GM19043 (cell line): ENCODE results near the gene CD40.

Experiments used
- ATAC-seq: cut with Tn5 transposase; IDR thresholded peaks from one replicate; pipeline ENCODE4 v1.9.1; 2021; ENCODE audit warnings: low read depth; ENCODE audit not compliant: unreplicated experiment

Gene CD40

GRCh38 chr20:46117704-46118467 lies at the start of gene CD40:
CD40 (plus strand) TSS chr20:46118314; CDS start chr20:46118344, 30 bp downstream.
- ATAC-seq: peak; percentile 67

DNA sequence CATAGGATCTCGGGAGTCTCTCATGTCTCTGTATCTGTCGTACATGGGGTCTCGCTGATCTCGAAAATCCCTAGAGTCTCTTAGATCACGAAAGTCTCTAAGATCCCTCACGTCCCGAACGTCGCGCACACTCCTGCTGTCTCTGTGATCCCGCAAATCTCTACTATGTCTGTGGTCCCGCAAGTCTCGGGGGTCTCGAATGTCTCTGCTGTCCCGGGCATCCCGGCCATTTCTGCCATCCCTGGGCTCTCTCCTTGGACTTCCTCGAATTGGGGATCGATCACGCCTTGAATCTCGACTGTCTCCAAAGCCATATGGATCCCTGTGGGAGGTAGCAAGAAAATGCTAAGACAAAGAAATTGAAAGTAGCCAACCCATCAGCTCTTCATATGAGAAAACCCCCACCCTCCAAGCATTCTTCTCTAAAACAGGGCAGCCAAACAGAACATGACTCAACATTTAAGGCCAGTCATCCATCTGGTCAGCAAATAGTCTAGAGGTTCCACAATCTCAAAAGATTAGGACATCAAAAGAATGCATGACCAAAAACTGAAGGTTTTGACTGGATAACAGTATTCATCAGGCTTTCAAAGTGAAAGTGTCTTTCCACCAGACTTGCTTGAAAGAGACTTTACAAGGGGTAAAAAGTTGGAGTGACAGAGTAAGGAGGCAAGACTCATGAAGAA lies 47.8 kb upstream of the CD40 start:
- no peak for ATAC-seq

DNA sequence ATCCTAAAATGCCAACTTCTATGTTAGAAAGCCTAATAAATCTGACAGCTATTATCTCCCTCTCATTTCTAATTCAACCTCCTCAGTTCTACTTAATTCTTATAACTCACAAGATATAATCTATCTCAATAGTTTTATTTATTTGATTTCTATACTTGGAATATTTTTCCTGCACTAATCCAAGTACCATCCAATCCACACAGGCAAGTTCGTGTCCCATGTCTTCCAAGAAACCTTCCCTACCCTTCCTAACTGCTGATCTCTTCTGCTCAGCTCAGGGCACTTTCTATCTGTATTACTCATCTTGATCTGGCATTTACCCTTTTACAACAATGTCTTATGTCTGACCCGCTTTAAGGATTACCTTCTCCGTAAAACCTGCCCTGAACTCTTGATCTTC lies 46.5 kb upstream of the CD40 start:
- ATAC-seq: no peak

DNA sequence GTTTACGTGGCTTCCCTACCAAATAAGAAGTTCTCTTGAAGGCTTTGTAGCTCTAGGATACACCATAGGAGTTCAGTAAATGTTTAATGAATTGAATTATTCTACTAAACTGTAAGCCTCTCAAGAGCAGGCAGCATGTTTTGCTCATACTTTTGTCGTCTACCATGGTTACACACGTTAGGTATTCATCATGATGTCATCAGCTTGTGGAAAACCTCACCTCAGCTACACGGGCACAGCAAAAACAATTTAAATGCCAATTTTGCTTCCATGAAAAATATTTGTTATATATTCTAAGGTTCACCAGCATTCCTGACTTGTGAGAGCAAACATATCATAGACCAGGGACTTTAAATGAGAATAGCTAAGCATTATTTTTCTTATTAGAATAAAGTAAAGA lies 45.1 kb upstream of the CD40 start:
- no peak for ATAC-seq

DNA sequence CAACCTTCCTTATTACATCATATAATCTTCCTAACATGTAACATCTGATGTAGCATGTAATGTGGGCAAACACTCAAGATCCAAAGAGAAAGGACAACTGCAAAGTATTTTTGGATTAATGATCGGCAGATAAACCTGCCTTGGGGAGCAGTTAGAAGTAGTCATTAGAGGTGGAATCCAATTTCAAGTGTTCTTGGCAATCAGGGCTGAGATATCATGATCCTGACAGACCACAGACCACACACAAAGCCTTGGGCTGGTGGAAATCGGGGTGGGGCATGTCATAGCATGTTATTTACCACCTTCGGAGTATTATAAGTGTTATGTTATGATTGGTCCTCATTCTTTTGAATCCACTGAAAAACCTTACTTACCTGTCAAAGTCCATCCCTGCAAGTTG lies 44.7 kb upstream of the CD40 start:
- ATAC-seq: no peak

DNA sequence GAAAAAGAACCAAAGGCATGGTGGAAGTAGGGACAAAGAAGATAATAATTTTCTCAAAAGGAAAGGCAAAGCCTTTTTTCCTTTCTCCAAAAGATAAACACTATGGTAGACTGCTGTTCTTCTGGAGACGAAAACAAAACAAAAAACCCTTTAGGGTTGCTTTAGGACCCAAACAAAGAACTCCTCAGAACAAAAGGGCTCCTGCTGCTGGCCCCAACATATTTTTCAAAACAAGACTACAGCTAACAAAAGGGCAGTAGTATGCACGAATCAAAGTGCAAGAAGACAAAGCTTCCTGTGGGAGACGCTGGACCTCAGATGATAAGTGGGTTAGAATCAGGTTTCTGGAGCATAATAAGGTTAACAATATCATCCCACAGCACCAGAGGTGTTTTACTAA lies 44.1 kb upstream of the CD40 start:
- ATAC-seq: no peak

DNA sequence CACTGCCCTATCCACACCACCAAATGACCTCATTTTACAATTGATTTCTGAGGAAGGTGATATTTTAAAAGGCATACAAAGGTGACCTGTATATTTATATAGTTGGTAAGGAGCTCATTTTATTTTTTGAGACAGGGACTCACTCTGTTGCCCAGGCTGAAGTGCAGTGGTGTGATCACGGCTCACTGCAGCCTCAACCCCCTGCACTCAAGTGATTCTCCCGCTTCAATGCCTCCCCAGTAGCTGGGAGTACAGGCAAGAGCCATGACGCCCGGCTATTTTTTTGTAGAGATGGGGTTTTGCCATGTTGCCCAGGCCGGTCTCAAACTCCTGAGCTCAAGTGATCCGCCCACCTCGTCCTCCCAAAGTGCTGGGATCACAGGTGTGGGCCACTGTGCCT lies 41.3 kb upstream of the CD40 start:
- no peak for ATAC-seq

DNA sequence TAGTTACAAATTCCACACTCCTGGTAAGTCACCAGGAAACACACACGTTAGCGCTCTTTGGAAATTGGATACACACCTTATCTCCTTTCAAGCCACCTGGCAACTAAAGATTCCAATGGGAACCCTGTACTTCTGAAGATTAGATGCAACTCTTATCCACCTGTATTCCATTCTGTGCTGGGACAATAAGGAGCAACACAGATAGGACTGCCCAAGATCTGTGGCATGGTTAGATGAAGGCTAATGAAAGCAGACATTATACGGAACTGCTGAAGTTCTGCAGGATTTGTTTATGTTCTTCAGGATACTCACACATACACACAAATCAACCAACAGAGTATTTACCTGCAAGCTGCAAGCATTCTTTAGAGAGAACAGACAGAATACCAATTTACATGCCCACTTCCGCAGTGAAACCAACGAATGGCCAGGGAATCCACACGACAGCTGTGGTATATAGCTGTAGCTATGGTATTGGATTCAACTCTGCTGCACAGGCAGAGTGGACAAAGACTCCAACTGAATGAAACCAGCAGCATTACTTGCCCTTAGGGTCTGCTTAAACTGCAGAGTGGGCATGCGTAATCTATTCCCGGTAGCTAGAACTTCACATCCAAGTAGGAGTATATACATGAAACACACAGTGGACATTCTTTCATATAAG lies 40.3 kb upstream of the CD40 start:
- ATAC-seq: no peak

GRCh38 chr20:46078954-46079353 lies 39.2 kb upstream of the CD40 start:
- no peak for ATAC-seq

- ATAC-seq: no peak
These were observed 37.0 kb upstream of the CD40 start for GRCh38 chr20:46081074-46081473.

DNA sequence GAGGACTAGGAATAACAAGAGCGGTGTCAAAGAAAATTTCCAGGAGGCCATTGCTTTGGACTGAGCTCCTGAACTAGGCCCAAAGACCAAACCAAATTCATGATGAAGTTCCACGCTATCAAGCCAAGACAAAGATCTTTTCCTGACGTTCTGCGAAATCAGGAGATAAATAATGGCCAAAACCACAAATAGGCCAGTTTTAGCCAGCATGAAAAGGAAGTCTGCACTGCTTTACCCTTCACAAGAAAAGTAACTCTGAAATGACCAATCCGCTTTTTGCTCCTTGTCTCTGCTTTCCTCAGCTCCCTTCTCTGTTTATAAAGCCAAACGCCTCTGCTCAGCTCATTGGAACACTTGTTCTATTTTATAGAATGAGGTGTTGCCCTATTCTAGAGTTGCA lies 35.0 kb upstream of the CD40 start:
- no peak for ATAC-seq

- no peak for ATAC-seq
These were observed 34.5 kb upstream of the CD40 start for GRCh38 chr20:46083531-46084061.

- ATAC-seq: no peak
These were observed 33.3 kb upstream of the CD40 start for GRCh38 chr20:46084805-46085178.

DNA sequence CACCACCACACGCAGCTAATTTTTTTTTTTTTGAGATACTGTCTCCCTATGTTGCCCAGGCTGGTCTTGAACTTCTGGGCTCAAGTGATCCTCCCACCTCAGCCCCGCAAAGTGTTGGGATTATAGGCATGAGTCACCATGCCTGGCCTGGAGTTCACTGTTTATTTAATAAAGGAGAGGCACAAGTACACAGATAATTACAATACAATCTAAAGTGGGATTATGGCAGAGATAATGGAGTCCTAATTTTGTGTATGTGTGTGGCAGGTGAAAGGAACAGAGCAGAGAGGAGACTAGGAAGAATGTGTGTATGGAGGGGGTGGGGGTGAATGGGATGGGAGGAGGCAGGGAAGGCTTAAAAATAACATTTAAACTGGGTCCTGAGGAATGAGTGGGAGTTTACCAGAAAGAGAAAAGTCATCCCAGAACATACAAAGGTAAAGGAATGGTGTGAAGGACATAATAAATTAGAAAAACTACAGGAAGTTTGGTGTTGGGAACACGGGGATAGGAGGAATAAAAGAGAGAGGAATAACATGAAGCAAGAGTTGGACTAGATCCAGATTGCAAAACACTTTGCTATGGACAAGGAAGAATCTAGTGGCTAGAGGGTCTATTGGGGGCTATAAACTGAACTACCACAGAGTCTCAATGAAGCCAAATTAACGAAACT lies 32.8 kb upstream of the CD40 start:
- ATAC-seq: no peak

DNA sequence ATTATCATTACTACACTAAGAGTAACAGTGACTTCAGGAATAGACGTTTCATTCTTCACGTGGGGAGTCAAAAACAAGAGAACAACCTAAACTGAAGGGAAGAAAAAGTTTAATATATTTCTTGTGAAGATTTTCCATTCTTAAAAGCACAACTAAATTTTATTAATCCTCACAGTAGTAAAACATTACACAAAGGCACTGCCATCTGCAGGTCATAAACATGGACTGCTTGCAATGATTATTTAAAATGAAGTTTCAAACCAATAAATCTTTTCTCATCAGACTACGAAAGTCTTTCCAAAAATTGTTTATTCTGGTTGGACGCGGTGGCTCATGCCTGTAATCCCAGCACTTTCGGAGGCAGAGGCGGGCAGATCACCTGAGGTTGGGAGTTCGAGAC lies 31.0 kb upstream of the CD40 start:
- ATAC-seq: no peak

DNA sequence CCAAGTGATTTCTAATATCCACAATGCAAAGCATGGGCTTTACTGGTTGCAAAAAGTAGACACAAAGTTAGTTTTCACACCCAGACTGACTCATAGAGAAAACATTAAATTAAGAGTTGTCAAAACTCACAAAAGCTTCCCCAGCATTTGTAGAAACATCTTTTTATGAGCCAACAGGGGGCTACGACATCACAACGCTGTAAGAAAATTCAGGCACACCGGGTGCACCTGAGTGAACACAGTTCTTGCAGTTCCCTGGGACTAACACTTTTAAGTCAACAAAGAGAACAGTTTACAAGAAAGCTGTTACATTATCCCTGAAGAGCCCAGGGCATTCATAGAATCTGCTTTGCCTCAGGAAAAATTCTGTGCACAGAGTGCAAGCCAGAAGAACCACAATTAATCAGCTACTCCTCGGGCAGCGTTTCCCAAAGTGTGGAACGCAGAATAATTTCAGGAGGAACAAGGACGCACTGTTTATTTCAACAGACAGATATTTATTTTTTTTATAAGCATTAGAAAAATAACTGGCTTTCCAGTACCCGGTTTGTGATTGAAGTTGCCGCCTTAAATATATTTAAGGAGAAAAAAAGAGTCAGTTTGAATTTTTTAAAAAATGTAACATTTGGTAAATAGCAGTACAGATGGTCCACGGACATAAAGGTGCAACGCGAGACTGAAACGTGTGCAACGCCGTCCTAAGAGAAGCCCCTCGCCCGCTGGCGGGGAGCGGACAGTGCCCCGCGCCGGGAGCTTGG lies 29.5 kb upstream of the CD40 start:
- no peak for ATAC-seq

GRCh38 chr20:46089167-46089416 lies 29.0 kb upstream of the CD40 start:
- ATAC-seq: peak; percentile 18

GRCh38 chr20:46089417-46090388 lies 28.4 kb upstream of the CD40 start, which contains the start of gene NCOA5:
NCOA5 (minus strand) TSS chr20:46089962; CDS start chr20:46079424, 10,538 bp downstream.
- ATAC-seq: peak; percentile 64
